Ramos (cell line): ENCODE measurements around the gene MRPL51.

Experiments used
- in situ Hi-C: fragments of 300-500 bp; cut with MboI; formaldehyde crosslinking; loops from one replicate; pipeline ENCODE4 v1.14.3; 2022; ENCODE audit warnings: low sequenced_read_pairs; ENCODE audit not compliant: unreplicated experiment

The MRPL51 gene

GRCh38 chr12:6442836-6443235 lies 50.2 kb downstream of the MRPL51 start:
- in situ Hi-C loops = no loop called here
